Right lobe of liver (tissue), 4 donors: Measurements from ENCODE around the gene ZNF431.

Experiments
- POLR2A ChIP-seq: fragments of 450-650 bp; IDR thresholded peaks from one replicate; pipeline ENCODE4 v1.6.1; 2017; ENCODE audit warnings: antibody characterized with exemption, mild to moderate bottlenecking
- TF ChIP-seq, protein P1 (sequence below), 4 donors: fragments of 200-600 bp in 3 of 4; fragments of 450-650 bp in 1 of 4; IDR thresholded peaks; one replicate each; pipeline versions ENCODE4 v1.5.1 to v1.8.0; 2016 to 2022; ENCODE audit warnings: antibody characterized with exemption in 4 of 4, mild to moderate bottlenecking in 2 of 4
- donor health status: DM: no; HTN: no; CAD: no.
- donor health status: DM: no; HTN: no; CAD: no.
- donor health status: DM: no; HTN: yes; CAD: no.

DNA sequence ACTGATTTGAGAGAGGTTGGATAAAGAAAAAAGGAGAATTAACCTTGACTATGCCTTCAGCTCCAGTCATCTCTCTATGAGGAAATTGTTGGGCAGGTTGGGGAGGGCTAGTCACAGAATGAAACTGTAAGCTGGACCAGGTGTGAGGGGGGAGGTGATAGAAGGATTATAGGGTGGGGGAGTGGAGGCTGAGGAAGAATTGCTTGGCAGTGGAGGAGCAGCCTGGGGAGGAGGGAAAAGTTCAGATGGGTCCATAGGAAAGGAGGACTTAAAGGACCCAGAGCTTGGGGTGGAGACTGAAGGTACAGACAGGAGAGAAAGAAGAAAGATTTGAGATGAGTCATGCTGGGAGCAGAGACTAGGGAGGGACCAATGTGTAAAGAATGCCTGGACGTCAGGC, 8.2 kb upstream of the ZNF431 start:
- TF ChIP-seq, protein P1, sequence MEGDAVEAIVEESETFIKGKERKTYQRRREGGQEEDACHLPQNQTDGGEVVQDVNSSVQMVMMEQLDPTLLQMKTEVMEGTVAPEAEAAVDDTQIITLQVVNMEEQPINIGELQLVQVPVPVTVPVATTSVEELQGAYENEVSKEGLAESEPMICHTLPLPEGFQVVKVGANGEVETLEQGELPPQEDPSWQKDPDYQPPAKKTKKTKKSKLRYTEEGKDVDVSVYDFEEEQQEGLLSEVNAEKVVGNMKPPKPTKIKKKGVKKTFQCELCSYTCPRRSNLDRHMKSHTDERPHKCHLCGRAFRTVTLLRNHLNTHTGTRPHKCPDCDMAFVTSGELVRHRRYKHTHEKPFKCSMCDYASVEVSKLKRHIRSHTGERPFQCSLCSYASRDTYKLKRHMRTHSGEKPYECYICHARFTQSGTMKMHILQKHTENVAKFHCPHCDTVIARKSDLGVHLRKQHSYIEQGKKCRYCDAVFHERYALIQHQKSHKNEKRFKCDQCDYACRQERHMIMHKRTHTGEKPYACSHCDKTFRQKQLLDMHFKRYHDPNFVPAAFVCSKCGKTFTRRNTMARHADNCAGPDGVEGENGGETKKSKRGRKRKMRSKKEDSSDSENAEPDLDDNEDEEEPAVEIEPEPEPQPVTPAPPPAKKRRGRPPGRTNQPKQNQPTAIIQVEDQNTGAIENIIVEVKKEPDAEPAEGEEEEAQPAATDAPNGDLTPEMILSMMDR (IDR thresholded peaks at IDR 0.05): no peak
- no peak for TF ChIP-seq POLR2A
